Endothelial cell of umbilical vein (primary cell): ENCODE measurements around the gene CGRRF1. TPM values are rescaled to one million over a fixed set of nuclear protein-coding genes. Genes with fewer than 3 reads are reported as not detected.

ENCODE experiments used
- BruUV-seq: library from RNA; stranded (reverse); fragments of 400-500 nt; replicated peaks from 2 replicates; lab custom pipeline; 2021; lab: Mats Ljungman, UMichigan
- CTCF ChIA-PET: fragments of 300-600, 350-600 bp; sonication (Branson Sonifier 250); formaldehyde crosslinking; loops from one replicate; lab custom pipeline; 2021; ENCODE audit warnings: antibody characterized with exemption, inconsistent platforms; lab: Charles Lee
- POLR2A ChIA-PET: fragments of 300-600, 350-600 bp; sonication (Branson Sonifier 250); formaldehyde crosslinking; loops from one replicate; lab custom pipeline; 2021; ENCODE audit warnings: antibody characterized with exemption, inconsistent platforms; lab: Charles Lee
- DNase-seq: peaks from one replicate; pipeline ENCODE4 v3.0.0-alpha.2; 2011; ENCODE audit warnings: low read depth, low spot score
- FAIRE-seq: peaks from 2 replicates; lab custom pipeline; 2011; peaks lifted over from hg19 to GRCh38; lab: Jason Lieb, UNC
- H2AFZ ChIP-seq: 2 replicates; pipeline ENCODE4 v1.6.0; 2012; ENCODE audit warnings: low read depth, low read length, control low read depth, inconsistent platforms
- H3K27ac ChIP-seq: 2 replicates; pipeline ENCODE4 v1.5.1; 2011; ENCODE audit warnings: low read depth, mild to moderate bottlenecking, control low read depth, low read length, moderate library complexity; ENCODE audit not compliant: insufficient read depth
- H3K27me3 ChIP-seq, 2 experiments: 2 replicates each; pipeline versions ENCODE4 v1.6.0 to v1.6.1; 2011; ENCODE audit warnings: low read length in 2 of 2, mixed read lengths in 1 of 2; ENCODE audit not compliant: control insufficient read depth in 2 of 2, insufficient read depth in 2 of 2
- H3K36me3 ChIP-seq, 2 experiments: 2 replicates in 1 of 2; 3 replicates in 1 of 2; pipeline ENCODE4 v1.5.1; 2011; ENCODE audit warnings: low read length in 2 of 2, mild to moderate bottlenecking in 1 of 2, moderate library complexity in 1 of 2; ENCODE audit not compliant: control insufficient read depth in 2 of 2, insufficient read depth in 2 of 2; ENCODE audit errors: extremely low read depth in 1 of 2
- H3K4me1 ChIP-seq: 3 replicates; pipeline ENCODE4 v1.5.1; 2011; ENCODE audit warnings: mild to moderate bottlenecking, low read length; ENCODE audit not compliant: control insufficient read depth, insufficient read depth; ENCODE audit errors: extremely low read depth
- H3K4me2 ChIP-seq: 2 replicates; pipeline ENCODE4 v1.6.1; 2011; ENCODE audit warnings: low read length, control low read depth, mixed read lengths; ENCODE audit not compliant: insufficient read depth
- H3K4me3 ChIP-seq, 3 experiments: fragments of 200-600 bp in 1 of 3; sonication (generic), shearing (Covaris generic) in 1 of 3; replicated peaks in 1 of 3; 2 replicates each; pipeline ENCODE4 v1.5.1; 2011 to 2016; ENCODE audit warnings: control low read depth in 3 of 3, low read length in 3 of 3, mild to moderate bottlenecking in 2 of 3, inconsistent platforms in 1 of 3, low read depth in 1 of 3, moderate library complexity in 1 of 3; ENCODE audit not compliant: insufficient read depth in 1 of 3
- H3K79me2 ChIP-seq: 2 replicates; pipeline ENCODE4 v1.6.0; 2012; ENCODE audit warnings: low read length, inconsistent platforms; ENCODE audit not compliant: control insufficient read depth, insufficient read depth
- H3K9ac ChIP-seq: replicated peaks from 2 replicates; pipeline ENCODE3; 2011; ENCODE audit warnings: low read length, control low read depth; ENCODE audit not compliant: insufficient read depth; ENCODE audit errors: extremely low read depth
- H3K9me1 ChIP-seq: replicated peaks from 3 replicates; pipeline ENCODE4 v1.6.0; 2011; ENCODE audit warnings: mild to moderate bottlenecking, low read length; ENCODE audit not compliant: control insufficient read depth, insufficient read depth; ENCODE audit errors: extremely low read depth
- H3K9me3 ChIP-seq: replicated peaks from 2 replicates; pipeline ENCODE4 v1.5.1; 2012; ENCODE audit warnings: low read length, inconsistent platforms; ENCODE audit not compliant: control insufficient read depth, insufficient read depth
- H4K20me1 ChIP-seq: replicated peaks from 2 replicates; pipeline ENCODE3; 2011; ENCODE audit warnings: mild to moderate bottlenecking, low read length; ENCODE audit not compliant: control insufficient read depth, insufficient read depth; ENCODE audit errors: extremely low read depth
- EZH2 ChIP-seq: IDR thresholded peaks from 2 replicates; pipeline ENCODE4 v1.6.1; 2012; ENCODE audit warnings: borderline replicate concordance, low read depth, mild to moderate bottlenecking, moderate library complexity, low read length, inconsistent platforms; ENCODE audit not compliant: severe bottlenecking
- FOS ChIP-seq: IDR thresholded peaks from 2 replicates; pipeline ENCODE4 v1.6.1; 2011; ENCODE audit warnings: mild to moderate bottlenecking, low read length, moderate library complexity, borderline replicate concordance; ENCODE audit not compliant: insufficient read depth
- GATA2 ChIP-seq: IDR thresholded peaks from 2 replicates; pipeline ENCODE4 v1.7.0; 2011; ENCODE audit warnings: low read depth, mild to moderate bottlenecking, moderate library complexity, mixed read lengths, low read length; ENCODE audit not compliant: insufficient read length, insufficient read depth
- JUN ChIP-seq: IDR thresholded peaks from 2 replicates; pipeline ENCODE4 v1.6.1; 2011; ENCODE audit warnings: borderline replicate concordance, low read depth; ENCODE audit not compliant: insufficient read length, insufficient read depth
- MYC ChIP-seq: IDR thresholded peaks from one replicate; pipeline ENCODE4 v1.6.1; 2011; ENCODE audit warnings: mild to moderate bottlenecking, low read depth, low read length
- POLR2A ChIP-seq: IDR thresholded peaks from 2 replicates; pipeline ENCODE4 v1.6.1; 2012; ENCODE audit warnings: low read depth, mild to moderate bottlenecking, control low read depth, low read length
- POLR2AphosphoS5 ChIP-seq: IDR thresholded peaks from 2 replicates; pipeline ENCODE4 v1.6.1; 2012; ENCODE audit warnings: low read depth, mild to moderate bottlenecking, control low read depth, low read length, moderate library complexity; ENCODE audit not compliant: insufficient read depth
- dilution Hi-C: fragments of 300-500 bp; cut with MboI; formaldehyde crosslinking; loops from one replicate; pipeline ENCODE4 v1.15.0; 2019; ENCODE audit warnings: low sequenced_read_pairs; ENCODE audit not compliant: extremely low pct_ligation_motif_present
- intact Hi-C: fragments of 100-400 bp; cut with micrococcal nuclease; formaldehyde crosslinking; loops from one replicate; pipeline ENCODE4 v1.10.0; 2022
- polyA plus RNA-seq, 4 experiments: library from polyadenylated mRNA; depleted of rRNA in 3 of 4; stranded (reverse) in 3 of 4; unstranded in 1 of 4; fragments of >200 nt; gene quantifications; 2 replicates each; pipeline versions ENCODE4 v1.2.1 to v1.2.3, GENCODE V29; 2011 to 2012; ENCODE audit warnings: missing spikeins in 1 of 4
- total RNA-seq: library from RNA; stranded (reverse); gene quantifications from 2 replicates; pipeline ENCODE4 v1.2.3, GENCODE V29; 2021
- TF ChIP-seq, protein P1 (sequence below), 2 donors: IDR thresholded peaks; 1 replicate in 1 of 2; 2 replicates in 1 of 2; pipeline ENCODE4 v1.5.1; 2011; ENCODE audit warnings: low read length in 2 of 2, mild to moderate bottlenecking in 2 of 2, moderate library complexity in 2 of 2, control low read depth in 1 of 2, inconsistent platforms in 1 of 2, low read depth in 1 of 2; ENCODE audit not compliant: insufficient read depth in 1 of 2; ENCODE audit errors: extremely low read depth in 1 of 2
- TF ChIP-seq, protein P2 (sequence below): IDR thresholded peaks from 2 replicates; pipeline ENCODE4 v1.6.1; 2011; ENCODE audit not compliant: insufficient read depth, insufficient read length

Gene CGRRF1
- total and polyA plus RNA-seq, 2 donors (not counting 3 experiments of a cell fraction or from before 2014, with no cell fraction given): 6.6 to 15.7 TPM

GRCh38 chr14:54547583-54547982 lies 37.9 kb downstream of the CGRRF1 start:
- peaks cover 0 to 3% of the 10 kb centered on the region in 2 experiments for H3K27me3 ChIP-seq
- H3K36me3 ChIP-seq: no peaks in the 10 kb centered on the region
- TF ChIP-seq GATA2 (no peak), JUN (no peak), POLR2A (no peak), POLR2AphosphoS5 (no peak), FOS (no peak), EZH2 (no peak), MYC (no peak)
- TF ChIP-seq, protein P1, sequence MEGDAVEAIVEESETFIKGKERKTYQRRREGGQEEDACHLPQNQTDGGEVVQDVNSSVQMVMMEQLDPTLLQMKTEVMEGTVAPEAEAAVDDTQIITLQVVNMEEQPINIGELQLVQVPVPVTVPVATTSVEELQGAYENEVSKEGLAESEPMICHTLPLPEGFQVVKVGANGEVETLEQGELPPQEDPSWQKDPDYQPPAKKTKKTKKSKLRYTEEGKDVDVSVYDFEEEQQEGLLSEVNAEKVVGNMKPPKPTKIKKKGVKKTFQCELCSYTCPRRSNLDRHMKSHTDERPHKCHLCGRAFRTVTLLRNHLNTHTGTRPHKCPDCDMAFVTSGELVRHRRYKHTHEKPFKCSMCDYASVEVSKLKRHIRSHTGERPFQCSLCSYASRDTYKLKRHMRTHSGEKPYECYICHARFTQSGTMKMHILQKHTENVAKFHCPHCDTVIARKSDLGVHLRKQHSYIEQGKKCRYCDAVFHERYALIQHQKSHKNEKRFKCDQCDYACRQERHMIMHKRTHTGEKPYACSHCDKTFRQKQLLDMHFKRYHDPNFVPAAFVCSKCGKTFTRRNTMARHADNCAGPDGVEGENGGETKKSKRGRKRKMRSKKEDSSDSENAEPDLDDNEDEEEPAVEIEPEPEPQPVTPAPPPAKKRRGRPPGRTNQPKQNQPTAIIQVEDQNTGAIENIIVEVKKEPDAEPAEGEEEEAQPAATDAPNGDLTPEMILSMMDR (IDR thresholded peaks at IDR 0.05; ENCODE audit: extremely low read depth in 1 of 2, insufficient read depth in 1 of 2, low read depth in 1 of 2, low read length in 2 of 2): no peak
- TF ChIP-seq, protein P2, sequence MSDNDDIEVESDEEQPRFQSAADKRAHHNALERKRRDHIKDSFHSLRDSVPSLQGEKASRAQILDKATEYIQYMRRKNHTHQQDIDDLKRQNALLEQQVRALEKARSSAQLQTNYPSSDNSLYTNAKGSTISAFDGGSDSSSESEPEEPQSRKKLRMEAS: no peak
- no peaks in the 10 kb centered on the region for H3K9me1 ChIP-seq
- H2AFZ ChIP-seq: no peak overlapping the region
- POLR2A ChIA-PET: no interaction called here
- dilution Hi-C loops (no loop called here), intact Hi-C loops (no loop called here)
- CTCF ChIA-PET: interaction anchor here (1.3 kb wide), 1 partner anchor 10 kb away, joined by 6 read pairs; no protein-coding TSS in a partner anchor
- no peaks in the 10 kb centered on the region for H3K9me3 ChIP-seq
- no peaks in the 10 kb centered on the region for H4K20me1 ChIP-seq
- H3K4me1 ChIP-seq: no peaks in the 10 kb centered on the region
- no peak overlapping the region for H3K4me2 ChIP-seq
- DNase-seq (no peak), FAIRE-seq (no peak)
- no peaks in the 10 kb centered on the region for H3K79me2 ChIP-seq
- no peak overlapping the region for H3K9ac ChIP-seq
- H3K4me3 ChIP-seq: no peak overlapping the region
- no peak overlapping the region for H3K27ac ChIP-seq
- BruUV-seq: no TSS peak
